HS-5 (cell line): ENCODE data around the gene BDP1.
"Not testable (repeated sequence)": the region's sequence is repeated elsewhere in the genome, so short reads cannot be mapped to it uniquely, and the experiment has no call there.

Experiments used
- DNase-seq: peaks from one replicate; pipeline ENCODE4 v3.0.0-alpha.2; 2012; ENCODE audit warnings: low read depth

The BDP1 gene

DNA sequence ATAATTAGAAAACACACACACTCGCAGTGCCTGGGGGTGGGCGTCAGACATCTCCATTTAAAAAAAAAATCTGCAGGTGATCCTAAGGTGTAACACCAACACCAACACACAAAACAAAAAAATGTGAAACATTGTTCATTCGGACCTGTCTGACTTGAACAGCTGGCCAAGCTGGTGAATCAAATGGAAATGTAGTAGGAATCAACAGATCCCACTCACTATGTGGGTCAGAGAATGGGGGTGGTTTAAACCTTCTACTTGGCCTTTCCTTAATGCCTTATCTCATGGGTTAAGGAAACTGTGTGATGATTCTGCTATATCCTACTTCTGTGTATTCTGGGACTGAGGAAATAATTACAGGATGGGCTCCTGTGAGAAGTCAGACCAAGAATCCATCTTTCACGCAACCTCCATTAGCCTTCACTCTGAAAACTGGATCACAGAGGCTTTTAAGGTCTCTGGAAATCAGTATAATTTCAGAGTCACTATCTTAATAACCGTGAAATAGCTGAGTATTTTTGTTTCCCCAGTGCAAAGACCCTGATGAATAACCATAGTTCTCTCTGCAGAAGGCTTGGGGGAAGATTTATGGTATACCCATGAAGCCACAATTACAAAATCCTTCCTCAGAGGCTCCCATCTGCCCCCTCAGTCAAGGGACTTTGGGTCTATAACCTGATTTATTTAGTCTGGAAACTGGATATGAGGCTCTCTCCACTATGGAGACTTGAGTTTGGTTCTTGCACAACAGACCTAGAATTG lies 114.5 kb downstream of the BDP1 start:
- no peak for DNase-seq

DNA sequence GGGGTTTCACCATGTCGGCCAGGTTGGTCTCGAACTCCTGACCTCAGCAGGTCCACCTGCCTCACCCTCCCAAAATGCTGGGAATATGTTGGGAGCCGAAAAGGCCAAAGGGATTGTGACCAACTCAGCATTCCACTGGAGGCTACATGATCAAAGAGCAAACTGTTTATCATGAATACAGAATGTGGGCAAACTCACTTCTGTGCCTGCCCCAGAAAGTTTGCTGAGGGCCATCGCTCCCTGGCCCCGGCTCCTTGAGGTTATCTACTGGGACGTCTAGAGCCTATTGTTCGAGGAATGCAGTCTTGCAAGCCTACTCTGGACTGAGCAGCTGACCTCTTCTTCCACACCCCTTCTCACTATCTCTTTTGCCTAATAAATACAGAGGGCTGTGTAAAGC lies 116.4 kb downstream of the BDP1 start:
- DNase-seq: not testable (repeated sequence)

DNA sequence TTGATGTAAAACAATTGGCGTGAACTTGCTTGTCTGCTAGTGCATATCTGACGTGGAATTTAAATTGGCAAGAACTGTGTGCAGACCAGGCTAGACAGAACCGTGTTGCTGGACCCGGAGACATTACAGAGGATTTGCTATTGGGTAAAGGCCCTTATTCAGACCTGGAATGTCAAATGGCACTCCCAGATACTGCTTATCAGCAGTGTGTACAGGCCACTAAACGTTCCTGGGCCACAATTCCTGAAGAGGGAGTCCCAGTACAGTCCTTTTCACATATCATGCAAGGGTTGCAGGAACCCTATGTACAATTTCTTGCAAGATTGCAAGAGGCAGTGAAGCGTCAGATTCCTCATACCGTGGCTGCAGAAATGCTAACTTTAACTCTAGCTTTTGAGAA lies 118.1 kb downstream of the BDP1 start:
- no peak for DNase-seq

GRCh38 chr5:71575588-71575987 lies 120.1 kb downstream of the BDP1 start:
- not testable (repeated sequence) for DNase-seq

DNA sequence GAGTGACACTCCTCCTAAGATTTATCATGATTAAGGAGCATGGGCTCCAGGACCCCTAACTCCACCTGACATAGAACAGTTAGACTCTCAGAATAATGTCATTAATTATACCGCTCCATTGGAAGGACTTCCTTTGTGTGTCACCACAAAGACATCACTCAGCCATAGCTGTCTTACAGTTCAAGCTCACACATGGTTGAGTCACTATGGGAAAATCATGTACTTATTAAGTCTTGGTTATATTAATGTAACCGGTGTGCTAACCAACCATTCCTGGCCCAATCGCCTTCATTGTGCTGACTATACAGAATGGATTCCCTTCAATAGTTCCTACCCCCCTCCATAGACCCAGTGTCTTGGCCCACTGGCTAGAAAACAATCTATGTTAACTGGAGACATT lies 120.8 kb downstream of the BDP1 start:
- DNase-seq: no peak

- DNase-seq: not testable (repeated sequence)
Observed at GRCh38 chr5:71577839-71578238, 122.4 kb downstream of the BDP1 start.

GRCh38 chr5:71582945-71583584 lies 127.6 kb downstream of the BDP1 start:
- DNase-seq: no peak

GRCh38 chr5:71586052-71586940 lies 130.8 kb downstream of the BDP1 start:
- DNase-seq: peak; percentile 9

DNA sequence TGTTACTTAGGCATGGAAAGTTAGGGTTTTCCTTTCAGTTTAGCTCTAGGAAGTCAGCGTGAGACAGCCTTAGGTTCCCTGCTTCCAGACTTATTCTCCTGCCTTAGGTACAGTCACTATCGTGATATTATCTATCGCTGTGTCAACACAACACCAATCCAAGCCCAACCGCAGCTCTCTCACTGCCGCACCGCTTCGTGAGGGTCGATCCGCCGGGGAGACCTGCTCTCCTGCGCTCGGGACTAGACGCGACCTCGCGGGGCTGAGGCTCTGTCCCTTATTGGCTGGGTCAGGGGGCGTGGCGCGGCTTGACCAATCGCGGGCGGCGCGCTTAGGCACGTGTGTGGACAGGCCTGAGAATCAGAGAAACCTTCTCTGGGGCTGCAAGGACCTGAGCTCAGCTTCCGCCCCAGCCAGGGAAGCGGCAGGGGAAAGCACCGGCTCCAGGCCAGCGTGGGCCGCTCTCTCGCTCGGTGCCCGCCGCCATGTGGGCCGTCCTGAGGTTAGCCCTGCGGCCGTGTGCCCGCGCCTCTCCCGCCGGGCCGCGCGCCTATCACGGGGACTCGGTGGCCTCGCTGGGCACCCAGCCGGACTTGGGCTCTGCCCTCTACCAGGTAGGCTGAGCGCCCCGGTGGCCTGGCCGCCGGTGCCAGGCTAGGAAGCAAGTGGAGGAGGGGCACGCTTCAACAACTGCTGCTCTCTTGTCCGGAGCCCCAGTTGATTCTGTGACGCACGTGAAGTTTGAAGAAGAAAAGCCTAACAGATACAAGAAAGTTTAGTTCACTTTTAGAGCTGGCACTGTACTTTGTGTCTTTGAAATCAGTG lies 131.7 kb downstream of the BDP1 start, which contains the start of gene MCCC2:
TSS of gene MCCC2 (plus strand) at position 400 of the 825 bp plus-strand sequence. CDS start at position 486, 86 bp downstream.
- DNase-seq: peak; percentile 66

DNA sequence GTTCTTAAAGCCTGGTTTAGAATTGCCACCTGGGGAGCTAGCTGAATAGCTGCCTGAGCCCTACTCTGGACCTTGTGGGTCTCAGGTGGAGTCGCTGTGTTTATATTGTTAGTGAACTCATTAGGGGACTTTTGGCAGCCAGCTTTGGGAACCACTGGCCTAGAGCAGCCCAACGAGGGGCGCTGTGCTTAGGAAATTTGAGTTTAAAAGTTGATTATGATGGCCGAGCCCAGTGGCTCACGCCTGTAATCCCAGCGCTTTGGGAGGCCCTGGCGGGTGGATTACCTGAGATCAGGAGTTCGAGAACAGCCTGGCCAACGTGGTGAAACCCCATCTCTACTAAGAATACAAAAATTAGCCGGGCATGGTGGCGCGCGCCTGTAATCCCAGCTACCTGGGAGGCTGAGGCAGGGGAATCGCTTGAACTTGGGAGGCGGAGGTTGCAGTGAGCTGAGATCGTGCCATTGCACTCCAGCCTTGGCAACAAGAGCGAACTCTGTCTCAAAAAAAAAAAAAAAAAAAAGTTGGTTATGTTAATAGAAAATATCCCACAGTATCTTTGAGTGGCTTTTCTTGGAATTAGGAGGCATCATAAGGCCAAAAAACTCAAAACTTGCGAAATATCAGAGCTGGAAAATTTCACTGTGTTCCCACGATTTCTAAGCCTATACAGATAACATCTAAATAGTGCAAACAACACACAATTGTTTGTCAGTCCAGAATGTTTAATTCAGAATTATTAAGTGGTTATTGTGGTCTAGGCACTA lies 132.5 kb downstream of the BDP1 start:
- no peak for DNase-seq

DNA sequence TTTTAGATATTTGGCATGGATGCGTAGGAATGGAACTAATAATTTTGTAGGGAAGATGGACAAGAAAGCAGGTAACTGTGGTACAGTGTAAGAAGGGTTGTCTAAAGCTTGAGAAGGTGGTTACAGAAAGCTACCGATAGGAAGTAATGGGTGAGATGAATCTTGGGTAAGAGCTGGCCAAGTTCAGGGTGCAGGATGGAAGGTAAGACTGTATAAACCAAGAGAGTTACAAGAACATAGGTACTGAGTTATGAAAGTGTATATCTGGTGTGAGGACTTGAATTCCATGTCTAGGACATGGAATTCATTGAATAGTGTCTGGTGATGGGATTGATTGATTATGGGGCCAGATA lies 133.1 kb downstream of the BDP1 start:
- no peak for DNase-seq

- no peak for DNase-seq
Observed at GRCh38 chr5:71589903-71590302, 134.5 kb downstream of the BDP1 start.

- no peak for DNase-seq
Observed at GRCh38 chr5:71591100-71591499, 135.6 kb downstream of the BDP1 start.

DNA sequence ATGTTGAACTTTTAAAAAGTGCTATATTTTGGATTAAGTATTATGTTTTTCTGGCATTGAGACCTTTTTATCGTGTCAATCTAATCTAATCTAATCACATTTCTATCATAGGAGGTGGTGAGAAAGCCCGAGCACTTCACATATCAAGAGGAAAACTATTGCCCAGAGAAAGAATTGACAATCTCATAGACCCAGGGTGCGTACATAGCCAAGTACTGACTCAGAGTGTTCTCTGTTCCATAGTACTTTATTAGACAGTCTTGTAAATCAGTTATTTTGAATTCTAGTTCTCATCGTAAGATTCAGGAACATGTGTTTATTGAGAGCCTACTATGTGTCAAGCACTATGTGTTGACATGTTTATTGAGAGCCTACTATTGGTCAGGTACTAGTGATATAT lies 140.7 kb downstream of the BDP1 start:
- no peak for DNase-seq

- no peak for DNase-seq
Observed at GRCh38 chr5:71597001-71597400, 141.6 kb downstream of the BDP1 start.

- DNase-seq: no peak
Observed at GRCh38 chr5:71600783-71601182, 145.3 kb downstream of the BDP1 start.

DNA sequence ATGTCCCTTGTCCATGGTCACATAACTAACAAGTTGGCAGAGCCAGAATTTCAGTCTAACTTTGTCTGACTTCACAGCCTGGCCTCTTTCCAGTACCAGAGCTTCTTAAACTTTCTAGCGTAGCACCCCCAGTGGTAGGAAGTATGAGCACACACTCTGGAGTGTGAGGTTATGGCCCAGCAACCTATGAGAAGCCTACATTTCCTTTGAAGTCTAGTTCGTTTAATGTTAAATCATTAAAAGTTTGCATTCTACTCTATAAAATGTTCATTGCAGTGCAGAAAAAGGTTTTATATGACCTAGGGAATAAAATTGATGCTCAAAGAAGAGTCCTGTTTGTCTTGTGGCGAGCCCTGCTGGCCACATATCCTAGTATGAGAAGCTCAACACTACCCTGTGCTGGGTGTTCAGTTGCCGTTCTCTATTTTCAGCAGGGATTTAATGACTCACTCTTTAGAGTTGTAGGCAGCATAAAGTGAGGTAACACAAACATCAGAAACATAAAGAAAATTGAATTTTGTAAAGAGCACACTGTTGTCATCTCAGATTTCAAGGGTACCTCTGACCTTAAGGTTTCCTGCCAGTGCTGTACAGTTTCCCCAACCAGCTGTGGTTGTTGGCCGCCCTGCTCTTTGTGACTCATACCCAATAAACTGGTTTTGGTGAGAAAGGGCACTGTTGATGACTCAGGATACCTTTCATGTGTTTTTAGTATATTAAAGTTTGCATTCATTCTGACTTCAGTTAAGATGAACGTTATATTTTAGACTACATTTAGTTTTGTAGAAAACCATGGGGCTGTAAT lies 146.0 kb downstream of the BDP1 start:
- peak; percentile 94 for DNase-seq

DNA sequence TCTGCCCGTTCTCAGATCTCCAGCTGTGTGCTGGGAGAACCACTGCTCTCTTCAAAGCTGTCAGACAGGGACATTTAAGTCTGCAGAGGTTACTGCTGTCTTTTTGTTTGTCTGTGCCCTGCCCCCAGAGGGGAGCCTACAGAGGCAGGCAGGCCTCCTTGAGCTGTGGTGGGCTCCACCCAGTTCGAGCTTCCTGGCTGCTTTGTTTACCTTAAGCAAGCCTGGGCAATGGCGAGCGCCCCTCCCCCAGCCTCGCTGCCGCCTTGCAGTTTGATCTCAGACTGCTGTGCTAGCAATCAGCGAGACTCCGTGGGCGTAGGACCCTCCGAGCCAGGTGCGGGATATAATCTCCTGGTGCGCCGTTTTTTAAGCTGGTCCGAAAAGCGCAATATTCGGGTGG lies 154.5 kb downstream of the BDP1 start:
- not testable (repeated sequence) for DNase-seq

- DNase-seq: no peak
Observed at GRCh38 chr5:71615809-71616208, 160.4 kb downstream of the BDP1 start.
